HEK293 (cell line): ENCODE measurements around the gene WDR82.

Experiments
- CTCF ChIA-PET: fragments of 350-600 bp; formaldehyde crosslinking; extraction: SDS; loops from one replicate; lab custom pipeline; 2021; ENCODE audit warnings: antibody characterized with exemption; lab: Yijun Ruan, JAX
- POLR2A ChIA-PET: fragments of 300-600 bp; formaldehyde crosslinking; extraction: SDS; loops from one replicate; lab custom pipeline; 2020; ENCODE audit warnings: antibody characterized with exemption, inconsistent platforms; lab: Yijun Ruan, JAX
- H3K27ac ChIP-seq: fragments of 200-500 bp; sonication (Bioruptor generic); 2 replicates; pipeline ENCODE4 v1.5.1; 2014; ENCODE audit warnings: low read depth, low read length, control low read depth, inconsistent platforms; ENCODE audit errors: extremely low read depth
- H3K36me3 ChIP-seq, 2 experiments: fragments of 200-500 bp in 1 of 2; sonication (Bioruptor generic) in 1 of 2; 1 replicate in 1 of 2; 2 replicates in 1 of 2; pipeline ENCODE4 v1.5.1; 2014 to 2017; ENCODE audit warnings: inconsistent platforms in 2 of 2, low read length in 2 of 2; ENCODE audit not compliant: control insufficient read depth in 2 of 2, insufficient read depth in 1 of 2
- H3K4me1 ChIP-seq: fragments of 200-500 bp; sonication (Bioruptor generic); 2 replicates; pipeline ENCODE4 v1.5.1; 2014; ENCODE audit warnings: mild to moderate bottlenecking, low read length, inconsistent platforms; ENCODE audit not compliant: control insufficient read depth, insufficient read depth
- H3K4me3 ChIP-seq: 2 replicates; pipeline ENCODE4 v1.5.1; 2011; ENCODE audit warnings: low read depth, mild to moderate bottlenecking, control low read depth, low read length, moderate library complexity
- H3K9me3 ChIP-seq: fragments of 200-500 bp; sonication (Bioruptor generic); 2 replicates; pipeline ENCODE4 v1.5.1; 2014; ENCODE audit warnings: low read depth, low read length, inconsistent platforms; ENCODE audit not compliant: control insufficient read depth, insufficient read depth
- BCL11A ChIP-seq: fragments of 450-650 bp; formaldehyde crosslinking; IDR thresholded peaks from 2 replicates; pipeline ENCODE4 v1.5.1; 2016; ENCODE audit warnings: low read depth, missing biosample characterization, missing genetic modification characterization
- BCL11B ChIP-seq: fragments of 450-650 bp; formaldehyde crosslinking; IDR thresholded peaks from 2 replicates; pipeline ENCODE4 v1.5.1; 2016; ENCODE audit warnings: low read depth, missing biosample characterization, missing genetic modification characterization
- REST ChIP-seq: fragments of 450-650 bp; formaldehyde crosslinking; IDR thresholded peaks from 2 replicates; pipeline ENCODE4 v1.5.1; 2016; ENCODE audit warnings: missing biosample characterization, missing genetic modification characterization
- YY1 ChIP-seq: fragments of 450-650 bp; formaldehyde crosslinking; IDR thresholded peaks from 2 replicates; pipeline ENCODE4 v1.5.1; 2018; ENCODE audit warnings: missing biosample characterization, missing genetic modification characterization
- ZBTB6 ChIP-seq: fragments of 450-650 bp; formaldehyde crosslinking; IDR thresholded peaks from 2 replicates; pipeline ENCODE4 v1.5.1; 2017; ENCODE audit warnings: missing biosample characterization, missing genetic modification characterization
- ZNF174 ChIP-seq: fragments of 450-650 bp; formaldehyde crosslinking; IDR thresholded peaks from 2 replicates; pipeline ENCODE4 v1.5.0; 2017; ENCODE audit warnings: missing biosample characterization, mild to moderate bottlenecking, missing genetic modification characterization
- ZNF426 ChIP-seq: fragments of 450-650 bp; formaldehyde crosslinking; IDR thresholded peaks from 2 replicates; pipeline ENCODE4 v1.5.1; 2017; ENCODE audit warnings: missing biosample characterization, missing genetic modification characterization, mild to moderate bottlenecking, inconsistent platforms, moderate library complexity
- ZNF501 ChIP-seq: fragments of 450-650 bp; formaldehyde crosslinking; IDR thresholded peaks from 2 replicates; pipeline ENCODE4 v1.5.1; 2016; ENCODE audit warnings: missing biosample characterization, missing genetic modification characterization
- ZNF513 ChIP-seq: fragments of 450-650 bp; IDR thresholded peaks from 2 replicates; pipeline ENCODE4 v1.5.1; 2018; ENCODE audit warnings: missing biosample characterization, missing genetic modification characterization
- ZNF624 ChIP-seq: fragments of 450-650 bp; formaldehyde crosslinking; IDR thresholded peaks from 2 replicates; pipeline ENCODE4 v1.5.1; 2017; ENCODE audit warnings: missing biosample characterization, missing genetic modification characterization
- ZNF660 ChIP-seq: fragments of 450-650 bp; IDR thresholded peaks from 2 replicates; pipeline ENCODE4 v1.5.1; 2018; ENCODE audit warnings: missing biosample characterization, mild to moderate bottlenecking, missing genetic modification characterization
- TF ChIP-seq, protein P1 (sequence below): fragments of 450-650 bp; IDR thresholded peaks from 2 replicates; pipeline ENCODE4 v1.5.1; 2018; ENCODE audit warnings: missing biosample characterization, mild to moderate bottlenecking, missing genetic modification characterization
- TF ChIP-seq, protein P2 (sequence below): fragments of 450-650 bp; formaldehyde crosslinking; IDR thresholded peaks from 2 replicates; pipeline ENCODE4 v1.5.1; 2017; ENCODE audit warnings: missing biosample characterization, missing genetic modification characterization
- TF ChIP-seq, protein P3 (sequence below): fragments of 450-650 bp; formaldehyde crosslinking; IDR thresholded peaks from 2 replicates; pipeline ENCODE4 v1.5.1; 2016; ENCODE audit warnings: missing biosample characterization, missing genetic modification characterization

The WDR82 gene

GRCh38 chr3:52279596-52279995 is 1.1 kb upstream of the WDR82 start:
- Histone ChIP-seq H3K27ac (no peak overlapping the region), H3K9me3 (no peaks in the 10 kb centered on the region), H3K36me3 (peaks cover 0 to 18% of the 10 kb centered on the region in 2 experiments; a peak in 2 of 3 replicates), H3K4me3 (no peak overlapping the region), H3K4me1 (no peaks in the 10 kb centered on the region)
- no peak for TF ChIP-seq ZNF624 (tag by site-specific recombination)
- no peak for TF ChIP-seq ZNF513
- no peak for TF ChIP-seq ZNF660 (tag by site-specific recombination)
- TF ChIP-seq, protein P1, sequence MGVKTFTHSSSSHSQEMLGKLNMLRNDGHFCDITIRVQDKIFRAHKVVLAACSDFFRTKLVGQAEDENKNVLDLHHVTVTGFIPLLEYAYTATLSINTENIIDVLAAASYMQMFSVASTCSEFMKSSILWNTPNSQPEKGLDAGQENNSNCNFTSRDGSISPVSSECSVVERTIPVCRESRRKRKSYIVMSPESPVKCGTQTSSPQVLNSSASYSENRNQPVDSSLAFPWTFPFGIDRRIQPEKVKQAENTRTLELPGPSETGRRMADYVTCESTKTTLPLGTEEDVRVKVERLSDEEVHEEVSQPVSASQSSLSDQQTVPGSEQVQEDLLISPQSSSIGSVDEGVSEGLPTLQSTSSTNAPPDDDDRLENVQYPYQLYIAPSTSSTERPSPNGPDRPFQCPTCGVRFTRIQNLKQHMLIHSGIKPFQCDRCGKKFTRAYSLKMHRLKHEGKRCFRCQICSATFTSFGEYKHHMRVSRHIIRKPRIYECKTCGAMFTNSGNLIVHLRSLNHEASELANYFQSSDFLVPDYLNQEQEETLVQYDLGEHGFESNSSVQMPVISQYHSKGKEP = no peak
- CTCF ChIA-PET = interaction anchor here (0.7 to 2.9 kb wide), 7 partner anchors 10 to 612 kb away, joined by 3 to 19 read pairs (median 4); partner anchors contain the start of genes GPR62 and TWF2
- POLR2A ChIA-PET = interaction anchor here (0.7 to 1.1 kb wide), 2 partner anchors 20 to 39 kb away, joined by 3 to 4 read pairs; no protein-coding TSS in a partner anchor

GRCh38 chr3:52277972-52278509 is 408 bp downstream of the WDR82 start:
- Histone ChIP-seq H3K4me3 (peak overlapping the region; percentile 82), H3K4me1 (no peaks in the 10 kb centered on the region), H3K36me3 (peaks cover 7 to 33% of the 10 kb centered on the region in 2 experiments; a peak in 2 of 3 replicates), H3K27ac (peak overlapping the region; percentile 95), H3K9me3 (no peaks in the 10 kb centered on the region)
- TF ChIP-seq ZNF174 (tag by site-specific recombination) (no peak), BCL11B (0 out of 2 replicates have a peak, but pooled peaks have one; percentile 10), ZBTB6 (peak; percentile 48; the same call in 1 of the 2 replicates), YY1 (tag by site-specific recombination) (peak; percentile 57; the same call in 1 of the 2 replicates), BCL11A (0 out of 2 replicates have a peak, but pooled peaks have one; percentile 3), REST (tag by site-specific recombination) (0 out of 2 replicates have a peak, but pooled peaks have one; percentile 17), ZNF426 (tag by site-specific recombination) (no peak), ZNF501 (tag by site-specific recombination) (0 out of 2 replicates have a peak, but pooled peaks have one; percentile 22)
- TF ChIP-seq, protein P2, sequence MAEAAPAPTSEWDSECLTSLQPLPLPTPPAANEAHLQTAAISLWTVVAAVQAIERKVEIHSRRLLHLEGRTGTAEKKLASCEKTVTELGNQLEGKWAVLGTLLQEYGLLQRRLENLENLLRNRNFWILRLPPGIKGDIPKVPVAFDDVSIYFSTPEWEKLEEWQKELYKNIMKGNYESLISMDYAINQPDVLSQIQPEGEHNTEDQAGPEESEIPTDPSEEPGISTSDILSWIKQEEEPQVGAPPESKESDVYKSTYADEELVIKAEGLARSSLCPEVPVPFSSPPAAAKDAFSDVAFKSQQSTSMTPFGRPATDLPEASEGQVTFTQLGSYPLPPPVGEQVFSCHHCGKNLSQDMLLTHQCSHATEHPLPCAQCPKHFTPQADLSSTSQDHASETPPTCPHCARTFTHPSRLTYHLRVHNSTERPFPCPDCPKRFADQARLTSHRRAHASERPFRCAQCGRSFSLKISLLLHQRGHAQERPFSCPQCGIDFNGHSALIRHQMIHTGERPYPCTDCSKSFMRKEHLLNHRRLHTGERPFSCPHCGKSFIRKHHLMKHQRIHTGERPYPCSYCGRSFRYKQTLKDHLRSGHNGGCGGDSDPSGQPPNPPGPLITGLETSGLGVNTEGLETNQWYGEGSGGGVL (tag by site-specific recombination) = no peak
- TF ChIP-seq, protein P3, sequence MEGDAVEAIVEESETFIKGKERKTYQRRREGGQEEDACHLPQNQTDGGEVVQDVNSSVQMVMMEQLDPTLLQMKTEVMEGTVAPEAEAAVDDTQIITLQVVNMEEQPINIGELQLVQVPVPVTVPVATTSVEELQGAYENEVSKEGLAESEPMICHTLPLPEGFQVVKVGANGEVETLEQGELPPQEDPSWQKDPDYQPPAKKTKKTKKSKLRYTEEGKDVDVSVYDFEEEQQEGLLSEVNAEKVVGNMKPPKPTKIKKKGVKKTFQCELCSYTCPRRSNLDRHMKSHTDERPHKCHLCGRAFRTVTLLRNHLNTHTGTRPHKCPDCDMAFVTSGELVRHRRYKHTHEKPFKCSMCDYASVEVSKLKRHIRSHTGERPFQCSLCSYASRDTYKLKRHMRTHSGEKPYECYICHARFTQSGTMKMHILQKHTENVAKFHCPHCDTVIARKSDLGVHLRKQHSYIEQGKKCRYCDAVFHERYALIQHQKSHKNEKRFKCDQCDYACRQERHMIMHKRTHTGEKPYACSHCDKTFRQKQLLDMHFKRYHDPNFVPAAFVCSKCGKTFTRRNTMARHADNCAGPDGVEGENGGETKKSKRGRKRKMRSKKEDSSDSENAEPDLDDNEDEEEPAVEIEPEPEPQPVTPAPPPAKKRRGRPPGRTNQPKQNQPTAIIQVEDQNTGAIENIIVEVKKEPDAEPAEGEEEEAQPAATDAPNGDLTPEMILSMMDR (tag by site-specific recombination) = peak; percentile 65
- ChIA-PET CTCF (interaction anchor here (0.6 to 1.3 kb wide), 8 partner anchors 9 to 323 kb away, joined by 3 to 6 read pairs (median 4); partner anchors contain the start of gene GPR62), POLR2A (interaction anchor here (0.7 to 2.3 kb wide), 5 partner anchors 9 to 336 kb away, joined by 3 to 23 read pairs (median 3); partner anchors contain the start of genes GLYCTK, PARP3, PPM1M and RRP9)
